HG03469 (cell line): Measurements from ENCODE around the gene ATP2C2.

Source experiments
- ATAC-seq: cut with Tn5 transposase; IDR thresholded peaks from one replicate; pipeline ENCODE4 v1.9.1; 2021; ENCODE audit warnings: mild to moderate bottlenecking, moderate library complexity, moderate number of reproducible peaks; ENCODE audit not compliant: unreplicated experiment

Gene ATP2C2

GRCh38 chr16:84486551-84487235 lies 118.4 kb downstream of the ATP2C2 start:
- ATAC-seq = no peak

GRCh38 chr16:84487358-84487757 lies 119.0 kb downstream of the ATP2C2 start:
- no peak for ATAC-seq

- ATAC-seq = no peak
Observed at GRCh38 chr16:84489131-84489530, 120.8 kb downstream of the ATP2C2 start.

- no peak for ATAC-seq
Observed at GRCh38 chr16:84495506-84495905, 127.2 kb downstream of the ATP2C2 start.

GRCh38 chr16:84496991-84497390 lies 128.7 kb downstream of the ATP2C2 start:
- no peak for ATAC-seq

GRCh38 chr16:84497418-84498222 lies 129.3 kb downstream of the ATP2C2 start:
- ATAC-seq = no peak

GRCh38 chr16:84498223-84498610 lies 129.9 kb downstream of the ATP2C2 start:
- no peak for ATAC-seq

GRCh38 chr16:84498859-84499620 lies 130.7 kb downstream of the ATP2C2 start:
- no peak for ATAC-seq

- no peak for ATAC-seq
Observed at GRCh38 chr16:84499638-84500037, 131.3 kb downstream of the ATP2C2 start.

- no peak for ATAC-seq
Observed at GRCh38 chr16:84500531-84500930, 132.2 kb downstream of the ATP2C2 start.

GRCh38 chr16:84501077-84501735 lies 132.9 kb downstream of the ATP2C2 start:
- no peak for ATAC-seq

- no peak for ATAC-seq
Observed at GRCh38 chr16:84502075-84502474, 133.7 kb downstream of the ATP2C2 start.

GRCh38 chr16:84502581-84502980 lies 134.2 kb downstream of the ATP2C2 start:
- no peak for ATAC-seq

- ATAC-seq = no peak
Observed at GRCh38 chr16:84503751-84504395, 135.5 kb downstream of the ATP2C2 start.

- ATAC-seq = peak; percentile 88
Observed at GRCh38 chr16:84504420-84505248, 136.3 kb downstream of the ATP2C2 start, which contains the start of gene MEAK7. Gene MEAK7, minus strand, starts transcription at chr16:84504659. Its CDS starts 6,573 bp downstream, at chr16:84498086.

GRCh38 chr16:84505249-84506187 lies 137.2 kb downstream of the ATP2C2 start:
- no peak for ATAC-seq

GRCh38 chr16:84507011-84507982 lies 139.0 kb downstream of the ATP2C2 start:
- ATAC-seq = no peak
